ENCODE measurements around the gene LRRC3.

Gene LRRC3

DNA sequence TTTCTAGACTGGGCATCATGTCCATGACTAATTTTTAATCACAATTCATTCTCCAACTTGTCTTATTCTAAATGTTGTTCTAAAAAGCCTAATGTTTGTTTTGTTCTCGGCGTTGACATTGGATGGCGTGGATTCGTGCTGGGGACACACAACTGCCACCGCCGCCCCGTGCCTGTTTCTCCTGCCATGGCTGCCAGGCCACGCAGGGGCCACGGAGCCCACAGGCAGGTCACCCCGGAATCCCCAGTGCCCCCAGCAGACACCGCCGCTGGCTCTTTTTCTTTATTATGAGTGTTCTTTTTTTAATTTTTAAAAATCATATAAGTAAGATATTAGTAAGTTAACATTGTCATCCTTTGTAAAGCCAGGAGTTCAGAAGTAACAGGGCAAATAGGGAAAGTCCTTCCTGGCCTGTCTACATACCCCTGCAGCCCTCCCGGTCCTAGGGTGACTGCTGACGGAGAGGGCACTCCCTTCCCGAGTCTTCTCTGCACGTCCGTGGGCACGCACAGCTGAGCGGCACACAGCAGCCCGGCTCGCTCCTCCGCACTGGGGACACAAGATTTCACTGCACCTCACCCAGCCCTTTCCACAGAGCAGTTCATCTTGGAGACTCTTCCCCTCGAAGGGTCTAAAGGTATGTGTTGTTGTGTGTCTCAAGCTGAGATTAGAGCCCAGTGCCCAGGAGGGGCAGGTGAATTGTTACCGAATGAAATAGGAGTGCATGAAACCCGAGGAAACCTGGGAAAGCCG is 52.5 kb downstream of the LRRC3 start:
- Histone ChIP-seq H3K27me3 (ENCODE audit: control insufficient read depth, insufficient read depth, low read length) (no peaks in the 10 kb centered on the region), H3K4me3 (ENCODE audit: low read length) (no peak overlapping the region)
- WGBS (ENCODE audit: insufficient coverage, insufficient read length) = no CpG with 5 or more reads among the region's 26 CpGs

DNA sequence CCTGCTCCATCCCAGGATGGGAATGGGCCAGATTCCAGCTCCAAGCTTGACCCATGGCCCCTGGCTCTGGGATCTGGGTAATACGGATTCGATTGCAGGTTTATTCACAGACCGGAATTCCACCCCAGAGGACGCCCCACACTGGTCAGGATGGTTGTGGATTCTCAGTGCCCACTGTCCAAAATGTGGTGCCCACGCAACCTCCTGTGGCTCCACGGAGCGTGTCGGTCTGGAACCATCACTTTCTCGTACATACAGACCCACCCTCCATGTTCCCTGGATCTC is 53.1 kb downstream of the LRRC3 start:
- H3K4me3 ChIP-seq (ENCODE audit: low read length) = no peak overlapping the region
- no CpG with 5 or more reads among the region's 9 CpGs for WGBS (ENCODE audit: insufficient coverage, insufficient read length)
- no peak for DNase-seq (ENCODE audit: low read depth, low spot score)
- no peaks in the 10 kb centered on the region for H3K27me3 ChIP-seq (ENCODE audit: control insufficient read depth, insufficient read depth, low read length)
- no peak overlapping the region for H3K27ac ChIP-seq (ENCODE audit: low read length)
- no peaks in the 10 kb centered on the region; the same call in 1 of the 2 replicates for H3K36me3 ChIP-seq (ENCODE audit: control insufficient read depth, insufficient read depth, low read length)
- no peaks in the 10 kb centered on the region; the same call in 1 of the 2 replicates for H3K4me1 ChIP-seq (ENCODE audit: control insufficient read depth, insufficient read depth, low read length)
- no peaks in the 10 kb centered on the region for H3K9me3 ChIP-seq (ENCODE audit: control insufficient read depth, insufficient read depth, low read length)

More for the DNA sequence above, 52.5 kb downstream of the LRRC3 start:
- DNase-seq (ENCODE audit: low read depth, low spot score) = no peak
- Histone ChIP-seq H3K9me3 (ENCODE audit: control insufficient read depth, insufficient read depth, low read length) (no peaks in the 10 kb centered on the region), H3K4me1 (ENCODE audit: control insufficient read depth, insufficient read depth, low read length) (no peaks in the 10 kb centered on the region; the same call in 1 of the 2 replicates), H3K36me3 (ENCODE audit: control insufficient read depth, insufficient read depth, low read length) (no peaks in the 10 kb centered on the region; the same call in 1 of the 2 replicates), H3K27ac (ENCODE audit: low read length) (no peak overlapping the region)

DNA sequence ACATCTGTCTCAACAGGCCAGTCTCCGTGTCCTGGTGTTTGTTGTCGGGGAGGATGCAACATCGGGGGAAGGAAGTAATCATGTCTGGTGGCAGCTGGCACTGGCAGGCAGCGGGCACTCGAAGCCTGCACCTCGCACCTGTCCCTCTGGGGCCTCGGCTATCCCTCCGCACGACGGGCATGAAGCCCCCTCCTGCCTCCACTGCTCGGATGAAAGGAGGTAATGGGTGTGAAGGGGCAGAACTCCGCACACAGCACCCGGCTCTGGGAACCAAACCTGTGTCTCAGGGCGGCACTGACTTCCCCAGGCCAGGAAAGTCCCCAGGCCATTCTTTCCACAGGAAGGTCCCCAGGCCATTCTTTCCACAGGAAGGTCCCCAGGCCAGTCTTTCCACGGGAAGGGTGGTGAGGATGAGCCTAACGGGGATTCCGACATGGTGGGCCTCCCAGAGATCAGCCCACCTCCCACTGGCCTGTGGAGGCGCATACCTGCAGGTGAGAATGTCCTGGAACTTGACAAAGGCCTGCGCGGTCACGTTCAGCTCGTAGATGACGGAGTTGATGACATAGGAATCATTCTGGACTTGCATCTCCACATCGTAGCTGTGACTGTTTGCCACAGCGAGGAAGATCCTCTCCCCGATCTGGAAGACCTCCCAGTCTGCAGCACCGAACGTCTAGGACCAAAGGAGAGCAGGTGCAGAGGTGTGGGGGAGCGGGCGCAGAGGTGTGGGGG is 53.6 kb downstream of the LRRC3 start:
- no CpG with 5 or more reads among the region's 30 CpGs for WGBS (ENCODE audit: insufficient coverage, insufficient read length)
- no peaks in the 10 kb centered on the region for H3K27me3 ChIP-seq (ENCODE audit: control insufficient read depth, insufficient read depth, low read length)
- no peaks in the 10 kb centered on the region; the same call in 1 of the 2 replicates for H3K4me1 ChIP-seq (ENCODE audit: control insufficient read depth, insufficient read depth, low read length)
- no peaks in the 10 kb centered on the region; the same call in 1 of the 2 replicates for H3K36me3 ChIP-seq (ENCODE audit: control insufficient read depth, insufficient read depth, low read length)
- no peaks in the 10 kb centered on the region for H3K9me3 ChIP-seq (ENCODE audit: control insufficient read depth, insufficient read depth, low read length)
- no peak overlapping the region for H3K27ac ChIP-seq (ENCODE audit: low read length)
- H3K4me3 ChIP-seq (ENCODE audit: low read length) = no peak overlapping the region
- no peak for DNase-seq (ENCODE audit: low read depth, low spot score)

DNA sequence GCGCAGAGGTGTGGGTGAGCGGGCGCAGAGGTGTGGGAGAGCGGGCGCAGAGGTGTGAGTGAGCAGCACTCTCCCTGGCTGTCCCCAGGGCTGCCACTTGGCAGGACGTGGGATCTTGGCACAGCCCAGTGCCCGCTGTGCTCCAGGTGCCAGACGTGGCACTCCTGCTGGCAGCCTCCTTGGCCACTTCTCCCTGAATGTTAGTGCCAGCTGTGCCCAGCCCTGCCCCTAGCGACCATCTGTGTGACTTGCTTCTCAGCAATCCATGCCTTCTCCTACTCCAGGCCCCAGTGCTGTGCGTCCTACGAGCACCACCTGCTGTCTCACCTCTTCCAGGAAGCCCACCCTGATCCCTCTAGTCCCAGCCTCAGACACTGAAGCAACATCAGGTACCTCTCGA is 54.2 kb downstream of the LRRC3 start:
- Histone ChIP-seq H3K36me3 (ENCODE audit: control insufficient read depth, insufficient read depth, low read length) (no peaks in the 10 kb centered on the region; the same call in 1 of the 2 replicates), H3K4me3 (ENCODE audit: low read length) (no peak overlapping the region), H3K9me3 (ENCODE audit: control insufficient read depth, insufficient read depth, low read length) (no peaks in the 10 kb centered on the region), H3K4me1 (ENCODE audit: control insufficient read depth, insufficient read depth, low read length) (no peaks in the 10 kb centered on the region; the same call in 1 of the 2 replicates), H3K27ac (ENCODE audit: low read length) (no peak overlapping the region), H3K27me3 (ENCODE audit: control insufficient read depth, insufficient read depth, low read length) (no peaks in the 10 kb centered on the region)
- WGBS (ENCODE audit: insufficient coverage, insufficient read length) = no CpG with 5 or more reads among the region's 12 CpGs
- DNase-seq (ENCODE audit: low read depth, low spot score) = no peak

DNA sequence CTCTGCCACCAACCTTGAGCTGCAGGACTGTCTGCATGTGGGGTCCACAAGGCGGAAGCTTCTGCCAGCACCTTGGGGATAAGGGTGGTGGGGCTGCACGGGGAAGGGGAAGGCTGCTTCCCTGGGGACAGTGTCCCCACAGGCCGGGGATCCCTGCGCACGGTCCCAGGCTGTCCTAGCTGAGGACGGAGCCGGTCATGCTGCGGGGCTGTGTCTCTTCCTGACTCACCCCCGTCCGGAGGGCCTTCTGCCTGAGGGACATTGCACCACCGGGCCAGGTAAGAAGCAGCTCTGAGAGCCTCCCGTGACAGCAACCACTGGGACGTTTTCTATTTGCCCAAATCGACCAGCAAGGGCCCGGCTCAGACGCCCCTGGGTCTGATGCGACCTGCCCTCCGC is 54.8 kb downstream of the LRRC3 start:
- Histone ChIP-seq H3K36me3 (ENCODE audit: control insufficient read depth, insufficient read depth, low read length) (no peaks in the 10 kb centered on the region; the same call in 1 of the 2 replicates), H3K27ac (ENCODE audit: low read length) (no peak overlapping the region), H3K4me1 (ENCODE audit: control insufficient read depth, insufficient read depth, low read length) (no peaks in the 10 kb centered on the region; the same call in 1 of the 2 replicates), H3K9me3 (ENCODE audit: control insufficient read depth, insufficient read depth, low read length) (no peaks in the 10 kb centered on the region), H3K27me3 (ENCODE audit: control insufficient read depth, insufficient read depth, low read length) (no peaks in the 10 kb centered on the region), H3K4me3 (ENCODE audit: low read length) (no peak overlapping the region)
- DNase-seq (ENCODE audit: low read depth, low spot score) = no peak
- WGBS (ENCODE audit: insufficient coverage, insufficient read length) = no CpG with 5 or more reads among the region's 18 CpGs

DNA sequence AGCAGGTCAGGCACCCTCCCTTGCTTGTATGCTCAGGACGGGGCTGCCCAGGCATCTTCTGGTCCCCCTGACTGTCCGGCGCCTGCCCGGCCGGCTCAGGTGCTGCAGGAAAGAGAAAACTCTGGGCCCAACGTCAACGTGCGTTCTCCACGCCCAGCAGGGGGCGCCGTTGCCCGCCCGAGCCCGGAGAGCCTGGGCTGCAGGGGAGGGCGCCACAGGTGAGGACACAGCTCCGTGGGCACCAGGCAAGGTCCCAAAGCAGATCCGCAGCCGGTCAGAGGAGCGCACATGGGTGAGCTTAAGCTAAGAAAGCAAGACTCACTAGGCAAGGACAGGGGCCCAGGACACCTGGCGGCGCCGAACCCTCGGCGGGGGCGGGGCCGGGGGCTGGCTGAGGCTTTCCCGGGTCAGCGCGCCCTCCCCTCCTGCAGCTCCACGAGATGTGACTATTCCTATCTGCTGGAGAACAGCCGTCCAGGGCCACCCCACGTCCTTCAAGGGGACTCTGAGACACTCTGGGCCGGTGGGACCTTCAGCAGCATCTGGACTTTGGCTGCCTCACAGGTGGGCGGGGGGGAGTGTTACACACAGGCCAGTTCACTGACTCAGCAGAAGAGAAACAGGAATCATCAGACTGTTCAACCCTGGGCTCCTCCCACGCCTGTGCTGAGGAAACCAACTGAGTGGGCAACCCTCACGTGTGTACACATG is 55.4 kb downstream of the LRRC3 start:
- no peak overlapping the region for H3K27ac ChIP-seq (ENCODE audit: low read length)
- H3K36me3 ChIP-seq (ENCODE audit: control insufficient read depth, insufficient read depth, low read length) = no peaks in the 10 kb centered on the region; the same call in 1 of the 2 replicates
- peak overlapping the region; percentile 9; the same call in 1 of the 2 replicates for H3K4me3 ChIP-seq (ENCODE audit: low read length)
- no CpG with 5 or more reads among the region's 36 CpGs for WGBS (ENCODE audit: insufficient coverage, insufficient read length)
- no peaks in the 10 kb centered on the region; the same call in 1 of the 2 replicates for H3K4me1 ChIP-seq (ENCODE audit: control insufficient read depth, insufficient read depth, low read length)
- no peaks in the 10 kb centered on the region for H3K9me3 ChIP-seq (ENCODE audit: control insufficient read depth, insufficient read depth, low read length)
- peak; percentile 41 for DNase-seq (ENCODE audit: low read depth, low spot score)
- H3K27me3 ChIP-seq (ENCODE audit: control insufficient read depth, insufficient read depth, low read length) = no peaks in the 10 kb centered on the region

DNA sequence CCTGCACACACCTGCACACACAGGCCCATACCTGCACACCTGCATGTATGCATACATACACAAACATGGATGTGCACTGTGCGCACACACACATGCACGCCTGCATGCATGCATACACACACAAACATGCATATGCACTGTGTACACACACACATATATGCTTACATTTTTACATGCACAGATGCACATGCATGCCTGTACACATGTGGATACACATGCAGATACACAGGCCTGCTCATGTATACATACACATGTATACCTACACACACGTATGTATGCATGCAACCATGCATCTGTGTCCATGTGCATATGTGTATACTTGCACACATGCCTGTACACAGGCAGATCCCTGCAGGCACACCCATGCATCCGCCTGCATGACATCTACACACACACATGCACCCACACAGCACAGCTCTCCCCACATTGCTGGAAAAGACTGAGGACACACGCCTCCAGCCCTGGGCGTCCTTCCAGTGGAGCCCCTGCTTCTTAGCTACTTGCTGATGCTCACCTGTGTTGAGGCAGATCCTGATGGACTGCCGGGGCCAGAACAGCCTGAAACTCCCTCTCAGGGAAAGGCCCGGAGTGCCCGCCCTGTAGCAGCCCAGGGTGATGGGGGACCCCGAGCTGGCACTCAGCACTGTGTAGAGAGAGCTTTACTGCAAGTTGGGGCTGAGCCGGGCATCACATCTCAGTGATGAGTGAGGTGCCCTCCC is 56.1 kb downstream of the LRRC3 start:
- H3K9me3 ChIP-seq (ENCODE audit: control insufficient read depth, insufficient read depth, low read length) = no peaks in the 10 kb centered on the region
- no peaks in the 10 kb centered on the region for H3K4me1 ChIP-seq (ENCODE audit: control insufficient read depth, insufficient read depth, low read length)
- no peaks in the 10 kb centered on the region; the same call in 1 of the 2 replicates for H3K36me3 ChIP-seq (ENCODE audit: control insufficient read depth, insufficient read depth, low read length)
- no peak overlapping the region for H3K4me3 ChIP-seq (ENCODE audit: low read length)
- no peaks in the 10 kb centered on the region for H3K27me3 ChIP-seq (ENCODE audit: control insufficient read depth, insufficient read depth, low read length)
- DNase-seq (ENCODE audit: low read depth, low spot score) = no peak
- H3K27ac ChIP-seq (ENCODE audit: low read length) = no peak overlapping the region
- WGBS (ENCODE audit: insufficient coverage, insufficient read length) = no CpG with 5 or more reads among the region's 11 CpGs

Measured in iPS DF 6.9 (cell line).